ENCODE measurements around the gene FREY1.

FREY1 gene

GRCh38 chr11:45860764-45861510 is 46.1 kb downstream of the FREY1 start:
- no peak for DNase-seq

- peak; percentile 2 for DNase-seq
Measured at GRCh38 chr11:45860348-45860747, 46.7 kb downstream of the FREY1 start.

GRCh38 chr11:45859661-45860140 is 47.4 kb downstream of the FREY1 start:
- peak; percentile 82 for DNase-seq

- peak; percentile 7 for DNase-seq
Measured at GRCh38 chr11:45858751-45859398, 48.2 kb downstream of the FREY1 start.

DNA sequence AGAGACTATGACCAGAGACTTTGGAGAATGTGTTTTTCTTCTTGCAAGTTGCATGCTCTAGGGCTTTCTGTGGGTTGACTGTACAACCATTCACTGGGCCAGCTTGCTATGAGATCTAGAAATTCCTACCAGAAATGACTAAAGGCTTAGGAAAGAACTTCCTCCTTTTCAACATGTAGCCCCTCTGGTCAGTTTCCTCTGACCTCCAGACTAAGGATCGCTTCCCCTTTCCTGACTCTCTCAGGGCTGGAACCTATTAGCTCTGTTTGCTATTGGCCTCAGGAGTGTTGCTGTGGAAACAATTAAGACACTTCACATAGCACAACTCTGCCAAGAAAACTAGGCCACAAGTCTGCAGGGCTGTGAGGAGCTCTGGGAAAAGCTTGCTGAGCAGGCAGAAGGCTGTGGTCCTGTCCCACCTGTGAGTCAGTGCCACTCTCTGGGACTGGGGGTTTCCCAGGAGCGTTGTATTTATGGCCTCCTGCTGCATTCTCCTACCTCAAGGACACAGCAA is 49.1 kb downstream of the FREY1 start:
- peak; percentile 66 for DNase-seq
